ENCODE measurements around the gene ITSN2. TPM values are rescaled to one million over a fixed set of nuclear protein-coding genes. Genes with fewer than 3 reads are reported as not detected.

ITSN2 gene
- total RNA-seq, 2 donors from 2014 or later: 12.6 to 16.8 TPM

- peaks cover 95% of the 10 kb centered on the region for H3K27me3 ChIP-seq (ENCODE audit: control insufficient read depth, insufficient read depth, low read length, poor library complexity, severe bottlenecking)
- Mint-ChIP-seq H3K9me3 (no peaks in the 10 kb centered on the region), H3K27ac (no peak overlapping the region), H3K27me3 (ENCODE audit: insufficient read depth) (peaks cover 76% of the 10 kb centered on the region), H3K4me1 (no peaks in the 10 kb centered on the region), H3K4me3 (no peak overlapping the region), H3K36me3 (ENCODE audit: low read depth) (peaks cover 23% of the 10 kb centered on the region)
- WGBS, 2 experiments (ENCODE audit: insufficient coverage in 1 of 2, insufficient read length in 1 of 2): 94 to 100% methylated on average over 1 to 5 of the region's 5 CpGs
- peak overlapping the region; percentile 13 for H3K27ac ChIP-seq (ENCODE audit: low read depth, low read length)
- H3K4me1 ChIP-seq (ENCODE audit: control insufficient read depth, insufficient read depth, low read length): no peaks in the 10 kb centered on the region
- TF ChIP-seq, protein P1, sequence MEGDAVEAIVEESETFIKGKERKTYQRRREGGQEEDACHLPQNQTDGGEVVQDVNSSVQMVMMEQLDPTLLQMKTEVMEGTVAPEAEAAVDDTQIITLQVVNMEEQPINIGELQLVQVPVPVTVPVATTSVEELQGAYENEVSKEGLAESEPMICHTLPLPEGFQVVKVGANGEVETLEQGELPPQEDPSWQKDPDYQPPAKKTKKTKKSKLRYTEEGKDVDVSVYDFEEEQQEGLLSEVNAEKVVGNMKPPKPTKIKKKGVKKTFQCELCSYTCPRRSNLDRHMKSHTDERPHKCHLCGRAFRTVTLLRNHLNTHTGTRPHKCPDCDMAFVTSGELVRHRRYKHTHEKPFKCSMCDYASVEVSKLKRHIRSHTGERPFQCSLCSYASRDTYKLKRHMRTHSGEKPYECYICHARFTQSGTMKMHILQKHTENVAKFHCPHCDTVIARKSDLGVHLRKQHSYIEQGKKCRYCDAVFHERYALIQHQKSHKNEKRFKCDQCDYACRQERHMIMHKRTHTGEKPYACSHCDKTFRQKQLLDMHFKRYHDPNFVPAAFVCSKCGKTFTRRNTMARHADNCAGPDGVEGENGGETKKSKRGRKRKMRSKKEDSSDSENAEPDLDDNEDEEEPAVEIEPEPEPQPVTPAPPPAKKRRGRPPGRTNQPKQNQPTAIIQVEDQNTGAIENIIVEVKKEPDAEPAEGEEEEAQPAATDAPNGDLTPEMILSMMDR (conservative IDR thresholded peaks at IDR 0.05): peak; percentile 6
- no peaks in the 10 kb centered on the region for H3K9me3 ChIP-seq (ENCODE audit: control insufficient read depth, low read length)
- H3K4me3 ChIP-seq (ENCODE audit: low read length): no peak overlapping the region
- H3K36me3 ChIP-seq (ENCODE audit: control insufficient read depth, insufficient read depth, low read length): no peaks in the 10 kb centered on the region
- no peak overlapping the region for H3K9ac ChIP-seq (ENCODE audit: extremely low read depth, low read length, poor library complexity, severe bottlenecking)
- DNase-seq: no peak
These were observed 156.6 kb downstream of the ITSN2 start for GRCh38 chr2:24203787-24204150.

- no peaks in the 10 kb centered on the region for H3K9me3 Mint-ChIP-seq
- H3K36me3 Mint-ChIP-seq (ENCODE audit: low read depth): peaks cover 19% of the 10 kb centered on the region
- DNase-seq: peak; percentile 45
- no peaks in the 10 kb centered on the region for H3K4me1 Mint-ChIP-seq
- Histone ChIP-seq H3K9ac (ENCODE audit: extremely low read depth, low read length, poor library complexity, severe bottlenecking) (no peak overlapping the region), H3K36me3 (ENCODE audit: control insufficient read depth, insufficient read depth, low read length) (no peaks in the 10 kb centered on the region), H3K9me3 (ENCODE audit: control insufficient read depth, low read length) (no peaks in the 10 kb centered on the region), H3K27ac (ENCODE audit: low read depth, low read length) (peak overlapping the region; percentile 13), H3K4me1 (ENCODE audit: control insufficient read depth, insufficient read depth, low read length) (no peaks in the 10 kb centered on the region), H3K27me3 (ENCODE audit: control insufficient read depth, insufficient read depth, low read length, poor library complexity, severe bottlenecking) (peaks cover 95% of the 10 kb centered on the region), H3K4me3 (ENCODE audit: low read length) (no peak overlapping the region)
- peaks cover 76% of the 10 kb centered on the region for H3K27me3 Mint-ChIP-seq (ENCODE audit: insufficient read depth)
- no peak overlapping the region for H3K4me3 Mint-ChIP-seq
- whole genome bisulfite sequencing, 2 experiments (ENCODE audit: insufficient coverage in 1 of 2, insufficient read length in 1 of 2): 88 to 91% methylated on average over 16 to 19 of the region's 19 CpGs
- TF ChIP-seq, protein P1 (conservative IDR thresholded peaks at IDR 0.05): peak; percentile 43
- H3K27ac Mint-ChIP-seq: no peak overlapping the region
These were observed 157.1 kb downstream of the ITSN2 start for GRCh38 chr2:24203029-24203786.

- no peaks in the 10 kb centered on the region for H3K4me1 Mint-ChIP-seq
- H3K36me3 Mint-ChIP-seq (ENCODE audit: low read depth): peaks cover 14% of the 10 kb centered on the region
- no peak overlapping the region for H3K27ac Mint-ChIP-seq
- no peak for DNase-seq
- H3K4me3 ChIP-seq (ENCODE audit: low read length): no peak overlapping the region
- no peaks in the 10 kb centered on the region for H3K36me3 ChIP-seq (ENCODE audit: control insufficient read depth, insufficient read depth, low read length)
- H3K27me3 Mint-ChIP-seq (ENCODE audit: insufficient read depth): peaks cover 82% of the 10 kb centered on the region
- H3K9me3 ChIP-seq (ENCODE audit: control insufficient read depth, low read length): no peaks in the 10 kb centered on the region
- 97 to 100% methylated on average over 1 to 3 of the region's 3 CpGs for WGBS, 2 experiments (ENCODE audit: insufficient coverage in 1 of 2, insufficient read length in 1 of 2)
- no peak overlapping the region for H3K27ac ChIP-seq (ENCODE audit: low read depth, low read length)
- no peak overlapping the region for H3K9ac ChIP-seq (ENCODE audit: extremely low read depth, low read length, poor library complexity, severe bottlenecking)
- H3K9me3 Mint-ChIP-seq: peaks cover 10% of the 10 kb centered on the region
- H3K4me3 Mint-ChIP-seq: no peak overlapping the region
- H3K27me3 ChIP-seq (ENCODE audit: control insufficient read depth, insufficient read depth, low read length, poor library complexity, severe bottlenecking): peaks cover 72% of the 10 kb centered on the region
- TF ChIP-seq, protein P1 (conservative IDR thresholded peaks at IDR 0.05): no peak
- no peaks in the 10 kb centered on the region for H3K4me1 ChIP-seq (ENCODE audit: control insufficient read depth, insufficient read depth, low read length)
These were observed 159.5 kb downstream of the ITSN2 start for GRCh38 chr2:24200799-24201198.

Data from endodermal cell (in vitro differentiated cells).